ENCODE measurements around the gene FAF1.

GRCh38 chr1:50934838-50935237 is 25.2 kb downstream of the FAF1 start:
- TF ChIP-seq EZH2phosphoT487 (IDR thresholded peaks at IDR 0.05; ENCODE audit: insufficient read depth, low read depth) (no peak), EZH2 (IDR thresholded peaks at IDR 0.05; ENCODE audit: insufficient read depth, poor library complexity, severe bottlenecking) (no peak)

All from GM23248 (cell line).